Cerebellar nuclear complex (tissue), 1 donor: ENCODE results near the gene MAPRE2.

Source experiments
- DNase-seq, 2 experiments: peaks; one replicate each; lab custom pipeline; 2025; lab: John Stamatoyannopoulos, UW

The MAPRE2 gene

GRCh38 chr18:35038029-35038428, 3.2 kb upstream of the MAPRE2 start:
- DNase-seq = no peak

GRCh38 chr18:35038881-35039491, 2.2 kb upstream of the MAPRE2 start:
- no peak for DNase-seq

- DNase-seq = no peak
These were observed 600 bp upstream of the MAPRE2 start for GRCh38 chr18:35040638-35040987.

GRCh38 chr18:35041815-35042387, 688 bp downstream of the MAPRE2 start:
- no peak for DNase-seq

GRCh38 chr18:35042389-35043071, 1.3 kb downstream of the MAPRE2 start:
- DNase-seq = no peak

- DNase-seq = no peak
These were observed 2.0 kb downstream of the MAPRE2 start for GRCh38 chr18:35043207-35043606.

GRCh38 chr18:35045121-35045520, 3.9 kb downstream of the MAPRE2 start:
- DNase-seq = no peak

- no peak for DNase-seq
These were observed 4.6 kb downstream of the MAPRE2 start for GRCh38 chr18:35045806-35046205.

- DNase-seq = no peak
These were observed 6.6 kb downstream of the MAPRE2 start for GRCh38 chr18:35047697-35048292.

- DNase-seq = no peak
These were observed 8.2 kb downstream of the MAPRE2 start for GRCh38 chr18:35049111-35050027.

GRCh38 chr18:35050028-35050546, 8.9 kb downstream of the MAPRE2 start:
- no peak for DNase-seq

GRCh38 chr18:35050705-35051195, 9.5 kb downstream of the MAPRE2 start:
- no peak for DNase-seq

- DNase-seq = no peak
These were observed 10.6 kb downstream of the MAPRE2 start for GRCh38 chr18:35051641-35052377.

GRCh38 chr18:35054401-35054800, 13.2 kb downstream of the MAPRE2 start:
- DNase-seq = no peak

GRCh38 chr18:35055105-35055504, 13.9 kb downstream of the MAPRE2 start:
- DNase-seq = no peak

GRCh38 chr18:35055726-35056125, 14.5 kb downstream of the MAPRE2 start:
- DNase-seq = no peak

GRCh38 chr18:35059280-35059927, 18.2 kb downstream of the MAPRE2 start:
- no peak for DNase-seq

- DNase-seq = peak; percentile 59 to 81
These were observed 19.1 kb downstream of the MAPRE2 start for GRCh38 chr18:35060122-35060815.

GRCh38 chr18:35061336-35061735, 20.1 kb downstream of the MAPRE2 start:
- DNase-seq = no peak

GRCh38 chr18:35061804-35062203, 20.6 kb downstream of the MAPRE2 start:
- DNase-seq = no peak
